Transverse colon (tissue), 4 donors: ENCODE data around the gene PDS5A. TPM values are rescaled to one million over a fixed set of nuclear protein-coding genes. Genes with fewer than 3 reads are reported as not detected.
"Not testable (repeated sequence)": the region's sequence is repeated elsewhere in the genome, so short reads cannot be mapped to it uniquely, and the experiment has no call there.

Source experiments
- DNase-seq: peaks from one replicate; pipeline ENCODE4 v3.0.0-alpha.2; 2019
- H3K27ac ChIP-seq, 4 donors: fragments of 200-600 bp; sonication (generic); 2 replicates each; pipeline ENCODE4 v1.5.1; 2016 to 2018; ENCODE audit warnings: inconsistent platforms in 4 of 4
- H3K27me3 ChIP-seq: fragments of 200-600 bp; sonication (generic); 2 replicates; pipeline ENCODE4 v1.5.1; 2017; ENCODE audit warnings: inconsistent platforms
- H3K36me3 ChIP-seq, 4 donors: fragments of 200-600 bp; sonication (generic); 2 replicates each; pipeline ENCODE4 v1.5.1; 2017 to 2019; ENCODE audit warnings: inconsistent platforms in 4 of 4
- H3K4me1 ChIP-seq, 4 donors: fragments of 200-600 bp; sonication (generic); 2 replicates each; pipeline ENCODE4 v1.5.1; 2017 to 2020; ENCODE audit warnings: inconsistent platforms in 4 of 4
- H3K4me3 ChIP-seq, 4 donors: fragments of 200-600 bp; sonication (generic); 1 replicate in 1 of 4; 2 replicates in 3 of 4; pipeline versions ENCODE4 v1.5.1 to v1.6.1; 2017 to 2019; ENCODE audit warnings: inconsistent platforms in 4 of 4
- H3K9me3 ChIP-seq, 2 donors: fragments of 200-600 bp; sonication (generic); 2 replicates each; pipeline ENCODE4 v1.5.1; 2017 to 2019; ENCODE audit warnings: inconsistent platforms in 2 of 2
- EP300 ChIP-seq: sonication (generic); formaldehyde crosslinking; IDR thresholded peaks from one replicate; pipeline ENCODE4 v1.6.1; 2017; ENCODE audit warnings: antibody characterized with exemption, low read depth
- POLR2A ChIP-seq: fragments of 450-650 bp; IDR thresholded peaks from one replicate; pipeline ENCODE4 v1.6.1; 2016; ENCODE audit warnings: antibody characterized with exemption, mild to moderate bottlenecking, moderate library complexity
- POLR2AphosphoS5 ChIP-seq, 3 donors: sonication (generic); formaldehyde crosslinking; IDR thresholded peaks; one replicate each; pipeline ENCODE4 v1.6.1; 2016; ENCODE audit warnings: antibody characterized with exemption in 3 of 3
- WGBS, 2 donors: methylation state at CpG; one replicate each; pipeline ENCODE4 v1.1.5; 2018; ENCODE audit warnings: low coverage in 1 of 2; 5-methylcytosine and 5-hydroxymethylcytosine counted together
- in situ Hi-C, 4 donors: fragments of 200-750 bp; cut with MboI; loops; one replicate each; pipeline versions ENCODE4 v1.15.0 to v1.15.1; 2017; ENCODE audit warnings: low sequenced_read_pairs in 3 of 4, low pct_ligation_motif_present in 1 of 4, low pct_unique_long_range_greater_than_20kb in 1 of 4
- intact Hi-C: fragments of 100-400 bp; cut with DNase I; formaldehyde crosslinking; loops from one replicate; pipeline ENCODE4 v1.15.1; 2023; ENCODE audit warnings: low total_unique reads
- total RNA-seq, 4 donors: library from RNA; depleted of rRNA; stranded (reverse); fragments of >200 nt; gene quantifications; one replicate each; pipeline ENCODE4 v1.1.0, GENCODE V29; 2016
- TF ChIP-seq, protein P1 (sequence below), 5 experiments: fragments of 200-600 bp in 3 of 5; fragments of 450-650 bp in 2 of 5; sonication (generic) in 3 of 5; IDR thresholded peaks; 1 replicate in 2 of 5; 2 replicates in 3 of 5; pipeline ENCODE4 v1.5.1; 2016 to 2017; ENCODE audit warnings: antibody characterized with exemption in 5 of 5, inconsistent platforms in 3 of 5, mild to moderate bottlenecking in 2 of 5, moderate library complexity in 1 of 5

PDS5A gene
- total RNA-seq, 4 donors from 2014 or later, result 62.1 to 74.0 (median 68.5) TPM

DNA sequence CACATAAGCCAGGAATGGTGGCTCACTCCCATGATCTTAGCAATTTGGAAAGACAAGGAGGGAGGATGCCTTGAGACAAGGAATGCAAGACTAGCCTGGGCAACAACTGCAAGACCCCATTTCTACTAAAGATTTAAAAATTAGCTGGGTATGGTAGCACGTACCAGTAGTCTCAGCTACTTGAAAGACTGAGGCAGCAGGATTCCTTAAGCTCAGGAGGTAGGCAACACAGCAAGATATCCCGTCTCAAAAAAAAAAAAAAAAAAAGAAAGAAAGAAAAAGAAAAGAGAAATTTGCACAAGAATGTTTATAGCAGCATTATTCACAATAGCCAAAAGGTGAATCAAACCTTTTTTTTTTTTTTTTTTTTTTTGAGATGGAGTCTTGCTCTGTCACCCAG, 29.7 kb downstream of the PDS5A start:
- Histone ChIP-seq H3K27me3 (no peaks in the 10 kb centered on the region), H3K27ac (no peak overlapping the region), H3K9me3 (no peaks in the 10 kb centered on the region), H3K36me3 (no peaks in the 10 kb centered on the region), H3K4me3 (no peak overlapping the region), H3K4me1 (peaks cover 0 to 19% (median 8%) of the 10 kb centered on the region in 4 donors)
- 93 to 100% methylated on average over 2 of the region's 2 CpGs for WGBS, 2 donors
- in situ Hi-C loops (no loop called here), intact Hi-C loops (no loop called here)
- DNase-seq, result no peak
- TF ChIP-seq EP300, result no peak
- TF ChIP-seq POLR2A, result no peak
- TF ChIP-seq, protein P1, sequence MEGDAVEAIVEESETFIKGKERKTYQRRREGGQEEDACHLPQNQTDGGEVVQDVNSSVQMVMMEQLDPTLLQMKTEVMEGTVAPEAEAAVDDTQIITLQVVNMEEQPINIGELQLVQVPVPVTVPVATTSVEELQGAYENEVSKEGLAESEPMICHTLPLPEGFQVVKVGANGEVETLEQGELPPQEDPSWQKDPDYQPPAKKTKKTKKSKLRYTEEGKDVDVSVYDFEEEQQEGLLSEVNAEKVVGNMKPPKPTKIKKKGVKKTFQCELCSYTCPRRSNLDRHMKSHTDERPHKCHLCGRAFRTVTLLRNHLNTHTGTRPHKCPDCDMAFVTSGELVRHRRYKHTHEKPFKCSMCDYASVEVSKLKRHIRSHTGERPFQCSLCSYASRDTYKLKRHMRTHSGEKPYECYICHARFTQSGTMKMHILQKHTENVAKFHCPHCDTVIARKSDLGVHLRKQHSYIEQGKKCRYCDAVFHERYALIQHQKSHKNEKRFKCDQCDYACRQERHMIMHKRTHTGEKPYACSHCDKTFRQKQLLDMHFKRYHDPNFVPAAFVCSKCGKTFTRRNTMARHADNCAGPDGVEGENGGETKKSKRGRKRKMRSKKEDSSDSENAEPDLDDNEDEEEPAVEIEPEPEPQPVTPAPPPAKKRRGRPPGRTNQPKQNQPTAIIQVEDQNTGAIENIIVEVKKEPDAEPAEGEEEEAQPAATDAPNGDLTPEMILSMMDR (IDR thresholded peaks at IDR 0.05), result no peak
- no peak for TF ChIP-seq POLR2AphosphoS5 (IDR thresholded peaks at IDR 0.05)

DNA sequence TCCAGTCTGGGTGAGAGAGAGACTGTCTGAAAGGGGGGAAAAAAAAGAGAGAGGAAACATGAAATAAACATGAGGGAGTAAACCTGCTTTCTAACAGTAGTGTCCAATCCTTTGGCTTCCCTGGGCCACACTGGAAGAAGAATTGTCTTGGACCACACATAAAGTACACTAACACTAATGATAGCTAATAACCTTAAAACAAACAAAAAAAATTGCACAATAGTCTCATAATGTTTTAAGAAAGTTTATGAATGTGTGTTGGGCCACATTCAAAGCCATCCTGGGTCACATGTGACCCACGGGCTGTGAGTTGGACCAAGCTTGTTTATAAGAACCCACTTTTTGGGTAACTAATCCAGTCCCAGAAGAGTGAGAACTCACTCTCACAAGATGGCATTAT, 30.3 kb downstream of the PDS5A start:
- TF ChIP-seq POLR2AphosphoS5 (IDR thresholded peaks at IDR 0.05), result no peak
- TF ChIP-seq, protein P1 (IDR thresholded peaks at IDR 0.05), result no peak
- TF ChIP-seq EP300, result no peak
- no peak for TF ChIP-seq POLR2A
- in situ Hi-C loops (no loop called here), intact Hi-C loops (no loop called here)
- H3K4me1 ChIP-seq, result peaks cover 0 to 19% (median 8%) of the 10 kb centered on the region in 4 donors
- no peak for DNase-seq
- 68% methylated on average over 1 of the region's 1 CpG; no CpG with 5 or more reads in 1 of the 2 donors for WGBS, 2 donors
- H3K27me3 ChIP-seq, result no peaks in the 10 kb centered on the region
- H3K36me3 ChIP-seq, result no peaks in the 10 kb centered on the region
- H3K9me3 ChIP-seq, result no peaks in the 10 kb centered on the region
- no peak overlapping the region for H3K4me3 ChIP-seq
- no peak overlapping the region for H3K27ac ChIP-seq

DNA sequence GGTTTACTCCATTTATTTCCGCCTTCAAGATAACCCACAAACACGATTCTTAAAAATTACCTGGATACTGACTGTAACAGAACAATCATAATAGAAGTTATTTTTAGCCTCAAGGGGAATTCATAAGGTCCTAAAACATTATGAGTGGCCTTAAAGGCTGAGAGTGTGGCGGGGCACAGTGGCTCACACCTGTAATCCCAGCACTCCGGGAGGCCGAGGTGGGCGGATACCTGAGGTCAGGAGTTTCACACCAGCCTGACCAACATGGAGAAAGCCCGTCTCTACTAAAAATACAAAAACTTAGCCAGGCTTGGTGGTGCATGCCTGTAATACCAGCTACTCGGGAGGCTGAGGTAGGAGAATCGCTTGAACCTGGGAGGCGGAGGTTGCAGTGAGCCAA, 33.5 kb downstream of the PDS5A start:
- intact Hi-C loops, H3K9me3 ChIP-seq, in situ Hi-C loops, H3K4me3 ChIP-seq, H3K36me3 ChIP-seq, H3K27me3 ChIP-seq, DNase-seq, H3K27ac ChIP-seq: not testable (repeated sequence)
- peaks cover 0 to 28% (median 6%) of the 10 kb centered on the region in 4 donors for H3K4me1 ChIP-seq
- 90 to 92% methylated on average over 5 to 10 of the region's 10 CpGs for WGBS, 2 donors

DNA sequence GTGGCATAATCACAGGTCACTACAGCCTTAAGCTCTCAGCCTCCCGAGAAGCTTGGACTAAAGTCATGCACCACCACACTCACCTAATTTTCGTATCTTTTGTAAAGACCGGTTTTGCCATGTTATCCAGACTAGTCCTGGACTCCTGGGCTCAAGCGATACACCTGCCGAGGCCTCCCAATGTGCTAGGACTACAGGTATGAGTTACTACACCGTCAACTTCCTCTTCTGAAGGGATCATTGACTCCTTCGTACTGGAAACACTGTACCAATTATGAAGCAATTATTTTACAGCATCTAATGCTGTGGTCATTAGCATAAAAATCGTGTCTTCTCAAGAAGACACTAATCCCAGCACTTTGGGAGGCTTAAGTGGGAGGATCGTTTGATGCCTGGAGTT, 35.2 kb downstream of the PDS5A start:
- peaks cover 0 to 33% (median 9%) of the 10 kb centered on the region in 4 donors for H3K4me1 ChIP-seq
- no peaks in the 10 kb centered on the region for H3K36me3 ChIP-seq
- DNase-seq, result no peak
- intact Hi-C loops, result no loop called here
- H3K4me3 ChIP-seq, result no peak overlapping the region
- in situ Hi-C loops, result no loop called here
- H3K27ac ChIP-seq, result no peak overlapping the region
- H3K27me3 ChIP-seq, result no peaks in the 10 kb centered on the region
- WGBS, 2 donors, result 55 to 85% methylated on average over 4 to 9 of the region's 9 CpGs
- TF ChIP-seq POLR2A (no peak), EP300 (no peak), POLR2AphosphoS5 (IDR thresholded peaks at IDR 0.05) (no peak)
- TF ChIP-seq, protein P1 (IDR thresholded peaks at IDR 0.05), result no peak
- no peaks in the 10 kb centered on the region for H3K9me3 ChIP-seq

DNA sequence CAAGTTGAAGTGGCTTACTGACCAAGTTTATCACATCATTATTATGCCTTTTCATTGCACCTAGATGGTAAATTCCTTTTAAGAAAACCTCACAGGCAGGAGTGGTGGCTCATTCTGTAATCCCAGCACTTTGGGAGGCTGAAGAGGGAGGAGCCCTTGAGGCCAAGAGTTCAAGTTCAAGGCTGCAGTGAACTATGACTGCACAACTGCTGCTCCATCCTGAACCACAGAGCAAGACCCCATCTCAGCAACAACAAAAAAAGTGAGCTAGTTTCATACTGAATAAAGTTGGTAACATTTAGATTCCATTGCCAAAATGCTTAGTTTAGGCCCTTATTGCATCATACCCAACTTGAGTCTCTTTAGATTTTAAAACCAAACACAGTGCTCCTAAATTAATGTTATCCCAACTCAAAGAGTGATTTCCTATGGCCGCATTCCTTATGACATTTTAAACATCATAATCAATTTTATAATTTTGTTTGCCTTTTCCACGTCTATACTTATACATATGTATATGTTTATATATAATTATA, 36.0 kb downstream of the PDS5A start:
- no peaks in the 10 kb centered on the region for H3K27me3 ChIP-seq
- H3K9me3 ChIP-seq, result no peaks in the 10 kb centered on the region
- no peak overlapping the region for H3K27ac ChIP-seq
- WGBS, 2 donors, result 71 to 84% methylated on average over 2 of the region's 2 CpGs
- H3K36me3 ChIP-seq, result no peaks in the 10 kb centered on the region
- in situ Hi-C loops (no loop called here), intact Hi-C loops (no loop called here)
- no peak for DNase-seq
- H3K4me3 ChIP-seq, result no peak overlapping the region
- no peak for TF ChIP-seq POLR2A
- TF ChIP-seq EP300, result no peak
- TF ChIP-seq, protein P1 (IDR thresholded peaks at IDR 0.05), result no peak
- TF ChIP-seq POLR2AphosphoS5 (IDR thresholded peaks at IDR 0.05), result no peak
- H3K4me1 ChIP-seq, result peaks cover 0 to 30% (median 7%) of the 10 kb centered on the region in 4 donors
